DMS114 treated with DMSO at 0.1 percent for 48 hours (cell line): Measurements from ENCODE around the gene CPLANE1.

Experiments used
- DNase-seq: peaks from one replicate; lab custom pipeline; 2025; ENCODE audit not compliant: unreplicated experiment; lab: John Stamatoyannopoulos, UW

CPLANE1 gene

GRCh38 chr5:37071487-37071886 lies 177.7 kb downstream of the CPLANE1 start:
- no peak for DNase-seq

- no peak for DNase-seq
Measured at GRCh38 chr5:37064442-37064841, 184.7 kb downstream of the CPLANE1 start.

GRCh38 chr5:37063739-37064138 lies 185.4 kb downstream of the CPLANE1 start:
- no peak for DNase-seq

GRCh38 chr5:37060030-37060429 lies 189.1 kb downstream of the CPLANE1 start:
- no peak for DNase-seq

GRCh38 chr5:37056762-37057161 lies 192.4 kb downstream of the CPLANE1 start:
- no peak for DNase-seq
